ENCODE data around the gene PHIP. TPM values are rescaled to one million over a fixed set of nuclear protein-coding genes. Genes with fewer than 3 reads are reported as not detected.

Gene PHIP
- total RNA-seq, 4 donors from 2014 or later, result 32.2 to 41.0 (median 36.8) TPM

GRCh38 chr6:79089552-79090404 lies 11.7 kb upstream of the PHIP start:
- H3K36me3 ChIP-seq, result no peaks in the 10 kb centered on the region
- no peak for DNase-seq (ENCODE audit: low spot score in 2 of 2)
- H3K4me1 ChIP-seq, result peaks cover 0 to under 1% (median 0%) of the 10 kb centered on the region in 4 donors
- H3K27me3 ChIP-seq, result no peaks in the 10 kb centered on the region
- H3K9me3 ChIP-seq, result no peaks in the 10 kb centered on the region
- H3K4me3 ChIP-seq, result no peak overlapping the region
- no peak for TF ChIP-seq EP300 (IDR thresholded peaks at IDR 0.05)
- no peak for TF ChIP-seq POLR2A (IDR thresholded peaks at IDR 0.05)
- TF ChIP-seq CTCF (IDR thresholded peaks at IDR 0.05), result no peak
- H3K27ac ChIP-seq, result no peak overlapping the region
- 82 to 85% methylated on average over 2 of the region's 2 CpGs for WGBS, 2 donors

GRCh38 chr6:79084693-79085092 lies 6.6 kb upstream of the PHIP start:
- no peak for TF ChIP-seq EP300 (IDR thresholded peaks at IDR 0.05)
- no peak for TF ChIP-seq CTCF (IDR thresholded peaks at IDR 0.05)
- no peak for TF ChIP-seq POLR2A (IDR thresholded peaks at IDR 0.05)
- Histone ChIP-seq H3K4me1 (peaks cover 0 to 17% (median 3%) of the 10 kb centered on the region in 4 donors), H3K9me3 (no peaks in the 10 kb centered on the region), H3K36me3 (no peaks in the 10 kb centered on the region), H3K27ac (no peak overlapping the region), H3K4me3 (no peak overlapping the region), H3K27me3 (no peaks in the 10 kb centered on the region)
- DNase-seq (ENCODE audit: low spot score in 2 of 2), result no peak
- WGBS, 2 donors, result 36 to 39% methylated on average over 1 of the region's 1 CpG

GRCh38 chr6:79082304-79082703 lies 4.2 kb upstream of the PHIP start:
- Histone ChIP-seq H3K4me1 (peaks cover 0 to 24% (median 8%) of the 10 kb centered on the region in 4 donors), H3K36me3 (no peaks in the 10 kb centered on the region), H3K27me3 (no peaks in the 10 kb centered on the region), H3K27ac (no peak overlapping the region), H3K9me3 (no peaks in the 10 kb centered on the region), H3K4me3 (no peak overlapping the region)
- no peak for DNase-seq (ENCODE audit: low spot score in 2 of 2)
- WGBS, 2 donors, result 74 to 89% methylated on average over 1 of the region's 1 CpG
- TF ChIP-seq CTCF (IDR thresholded peaks at IDR 0.05) (no peak), EP300 (IDR thresholded peaks at IDR 0.05) (no peak), POLR2A (IDR thresholded peaks at IDR 0.05) (no peak)

- no peak for TF ChIP-seq CTCF (IDR thresholded peaks at IDR 0.05)
- no peak for TF ChIP-seq POLR2A (IDR thresholded peaks at IDR 0.05)
- no peak for TF ChIP-seq EP300 (IDR thresholded peaks at IDR 0.05)
- Histone ChIP-seq H3K4me3 (no peak overlapping the region), H3K36me3 (no peaks in the 10 kb centered on the region), H3K27ac (no peak overlapping the region), H3K4me1 (peaks cover 0 to 24% (median 8%) of the 10 kb centered on the region in 4 donors), H3K9me3 (no peaks in the 10 kb centered on the region), H3K27me3 (no peaks in the 10 kb centered on the region)
- DNase-seq (ENCODE audit: low spot score in 2 of 2), result no peak
Measured at GRCh38 chr6:79081663-79082062, 3.6 kb upstream of the PHIP start.

- peaks cover 0 to 40% (median 18%) of the 10 kb centered on the region in 4 donors for H3K4me1 ChIP-seq
- no peaks in the 10 kb centered on the region for H3K36me3 ChIP-seq
- WGBS, 2 donors, result 28 to 29% methylated on average over 2 of the region's 2 CpGs
- no peak for DNase-seq (ENCODE audit: low spot score in 2 of 2)
- no peaks in the 10 kb centered on the region for H3K27me3 ChIP-seq
- H3K4me3 ChIP-seq, result peak overlapping the region in 3 of 4 donors; percentile 77 to 87 (median 83)
- H3K27ac ChIP-seq, result peak overlapping the region; percentile 97 to 100 (median 100)
- no peaks in the 10 kb centered on the region for H3K9me3 ChIP-seq
- TF ChIP-seq CTCF (IDR thresholded peaks at IDR 0.05), result no peak
- TF ChIP-seq EP300 (IDR thresholded peaks at IDR 0.05), result no peak
- TF ChIP-seq POLR2A (IDR thresholded peaks at IDR 0.05), result no peak
Measured at GRCh38 chr6:79079561-79080041, 1.5 kb upstream of the PHIP start.
